Fibroblast of lung (primary cell): ENCODE data around the gene NR2F1-AS1. TPM values are rescaled to one million over a fixed set of nuclear protein-coding genes. Genes with fewer than 3 reads are reported as not detected.

Experiments
- DNase-seq, 2 donors: peaks; one replicate each; pipeline versions ENCODE4 v3.0.0 to v3.0.0-alpha.2; 2010; ENCODE audit warnings: low read depth in 2 of 2
- H2AFZ ChIP-seq: 2 replicates; pipeline ENCODE4 v1.5.1; 2012; ENCODE audit warnings: low read length, control low read depth, inconsistent platforms
- H3K27ac ChIP-seq: 2 replicates; pipeline ENCODE4 v1.5.1; 2011; ENCODE audit warnings: low read length, control low read depth; ENCODE audit not compliant: insufficient read depth
- H3K27me3 ChIP-seq: 2 replicates; pipeline ENCODE4 v1.5.1; 2011; ENCODE audit warnings: mild to moderate bottlenecking, low read length; ENCODE audit not compliant: control insufficient read depth, insufficient read depth
- H3K36me3 ChIP-seq: 2 replicates; pipeline ENCODE4 v1.5.1; 2011; ENCODE audit warnings: low read length; ENCODE audit not compliant: control insufficient read depth, insufficient read depth
- H3K4me1 ChIP-seq: 2 replicates; pipeline ENCODE4 v1.5.1; 2011; ENCODE audit warnings: low read length; ENCODE audit not compliant: control insufficient read depth, insufficient read depth; ENCODE audit errors: extremely low read depth
- H3K4me2 ChIP-seq: 2 replicates; pipeline ENCODE4 v1.5.1; 2011; ENCODE audit warnings: low read length, control low read depth; ENCODE audit not compliant: insufficient read depth; ENCODE audit errors: extremely low read depth
- H3K4me3 ChIP-seq, 4 experiments: fragments of 200-600 bp in 1 of 4; sonication (generic) in 1 of 4; replicated peaks in 1 of 4; 2 replicates each; pipeline ENCODE4 v1.5.1; 2011 to 2016; ENCODE audit warnings: low read length in 4 of 4, low read depth in 3 of 4, mild to moderate bottlenecking in 3 of 4, control low read depth in 2 of 4, inconsistent platforms in 1 of 4, mixed read lengths in 1 of 4; ENCODE audit not compliant: insufficient read depth in 1 of 4; ENCODE audit errors: control extremely low read depth in 1 of 4
- H3K79me2 ChIP-seq: 2 replicates; pipeline ENCODE4 v1.5.1; 2012; ENCODE audit warnings: mild to moderate bottlenecking, low read length, inconsistent platforms; ENCODE audit not compliant: control insufficient read depth, insufficient read depth
- H3K9ac ChIP-seq: 2 replicates; pipeline ENCODE4 v1.5.1; 2011; ENCODE audit warnings: mild to moderate bottlenecking, low read length, control low read depth; ENCODE audit not compliant: insufficient read depth
- H3K9me3 ChIP-seq: 2 replicates; pipeline ENCODE4 v1.5.1; 2012; ENCODE audit warnings: low read depth, low read length; ENCODE audit not compliant: control insufficient read depth, insufficient read depth
- H4K20me1 ChIP-seq: 2 replicates; pipeline ENCODE4 v1.5.1; 2011; ENCODE audit warnings: low read length; ENCODE audit not compliant: control insufficient read depth, insufficient read depth; ENCODE audit errors: extremely low read depth
- CTCF ChIP-seq, 2 donors: IDR thresholded peaks in 1 of 2; conservative IDR thresholded peaks in 1 of 2; 1 replicate in 1 of 2; 2 replicates in 1 of 2; pipeline ENCODE4 v1.5.1; 2011 to 2012; ENCODE audit warnings: low read length in 2 of 2, control low read depth in 1 of 2, inconsistent platforms in 1 of 2, low read depth in 1 of 2, mild to moderate bottlenecking in 1 of 2
- EZH2 ChIP-seq: IDR thresholded peaks from 2 replicates; pipeline ENCODE4 v1.5.1; 2012; ENCODE audit warnings: low read length, control low read depth, mild to moderate bottlenecking; ENCODE audit errors: missing control alignments
- polyA minus RNA-seq: library from RNA; depleted of rRNA, polyadenylated mRNA; stranded (reverse); fragments of >200 nt; gene quantifications from 2 replicates; pipeline ENCODE4 v1.2.3, GENCODE V29; 2011; ENCODE audit warnings: low replicate concordance
- polyA plus RNA-seq, 2 donors: library from polyadenylated mRNA; depleted of rRNA in 1 of 2; stranded (reverse) in 1 of 2; unstranded in 1 of 2; fragments of >200 nt; gene quantifications; 2 replicates each; pipeline ENCODE4 v1.2.1, GENCODE V29; 2011 to 2012; ENCODE audit warnings: missing spikeins in 1 of 2
- total RNA-seq: library from RNA; depleted of rRNA; stranded (reverse); fragments of >200 nt; gene quantifications from 2 replicates; pipeline ENCODE4 v1.2.1, GENCODE V29; 2014

NR2F1-AS1 gene
- 33.6 and 44.6 TPM in 2 replicates for total RNA-seq
- polyA plus RNA-seq, result 22.4 and 29.6 TPM in 2 replicates
- polyA plus RNA-seq (2012), result 28.6 and 29.3 TPM in 2 replicates
- polyA minus RNA-seq, result 4.1 and 6.4 TPM in 2 replicates

- Histone ChIP-seq H3K9ac (peak within 1 kb of the TSS; percentile 92), H3K36me3 (no peaks in the 10 kb centered on the region), H2AFZ (peak within 1 kb of the TSS; percentile 30), H3K27ac (peak within 1 kb of the TSS; percentile 84), H3K27me3 (no peaks in the 10 kb centered on the region), H3K4me3 (peak within 1 kb of the TSS; percentile 85 to 98 (median 96)), H3K79me2 (peaks cover 76% of the 10 kb centered on the region), H4K20me1 (no peaks in the 10 kb centered on the region), H3K4me1 (peaks cover 16% of the 10 kb centered on the region), H3K9me3 (no peaks in the 10 kb centered on the region), H3K4me2 (peak within 1 kb of the TSS; percentile 99)
- no peak for TF ChIP-seq CTCF (conservative IDR thresholded peaks at IDR 0.05 in 1 of 2, IDR thresholded peaks at IDR 0.05 in 1 of 2; ENCODE audit: low read depth in 1 of 2, low read length in 2 of 2)
- TF ChIP-seq EZH2, result no peak
- peak; percentile 61 to 66 for DNase-seq
Measured at GRCh38 chr5:93580927-93581445, at the start of gene NR2F1-AS1. Gene NR2F1-AS1, minus strand, starts transcription at chr5:93581219.

- no peak for TF ChIP-seq CTCF (conservative IDR thresholded peaks at IDR 0.05 in 1 of 2, IDR thresholded peaks at IDR 0.05 in 1 of 2; ENCODE audit: low read depth in 1 of 2, low read length in 2 of 2)
- H3K27ac ChIP-seq, result no peak overlapping the region
- H3K9me3 ChIP-seq, result no peaks in the 10 kb centered on the region
- no peak overlapping the region for H2AFZ ChIP-seq
- no peaks in the 10 kb centered on the region for H3K36me3 ChIP-seq
- no peaks in the 10 kb centered on the region for H3K79me2 ChIP-seq
- no peak overlapping the region for H3K4me3 ChIP-seq
- no peak overlapping the region for H3K9ac ChIP-seq
- no peaks in the 10 kb centered on the region for H3K27me3 ChIP-seq
- no peaks in the 10 kb centered on the region for H4K20me1 ChIP-seq
- DNase-seq, result no peak
- no peak overlapping the region for H3K4me2 ChIP-seq
- peaks cover 2% of the 10 kb centered on the region for H3K4me1 ChIP-seq
Measured at GRCh38 chr5:93626801-93627200, 45.8 kb upstream of the NR2F1-AS1 start.

- Histone ChIP-seq H3K27me3 (no peaks in the 10 kb centered on the region), H3K79me2 (no peaks in the 10 kb centered on the region), H4K20me1 (no peaks in the 10 kb centered on the region), H3K9ac (no peak overlapping the region), H3K36me3 (no peaks in the 10 kb centered on the region), H3K4me1 (peaks cover 2% of the 10 kb centered on the region), H2AFZ (no peak overlapping the region), H3K27ac (no peak overlapping the region), H3K4me3 (no peak overlapping the region), H3K4me2 (no peak overlapping the region), H3K9me3 (no peaks in the 10 kb centered on the region)
- no peak for DNase-seq
- TF ChIP-seq EZH2, result no peak
Measured at GRCh38 chr5:93623153-93623552, 42.1 kb upstream of the NR2F1-AS1 start.
